Amygdala (tissue), 56 donors: ENCODE data around the gene XYLT1.

Source experiments
- DNase-seq, 56 donors: peaks; one replicate each; lab custom pipeline; 2025; lab: John Stamatoyannopoulos, UW

XYLT1 gene

GRCh38 chr16:17244872-17245551 lies 225.7 kb downstream of the XYLT1 start:
- DNase-seq: no peak

- DNase-seq: peak in 1 of 56 donors; percentile 7
These were observed 229.4 kb downstream of the XYLT1 start for GRCh38 chr16:17241264-17241835.

GRCh38 chr16:17238285-17239028 lies 232.3 kb downstream of the XYLT1 start:
- no peak for DNase-seq

GRCh38 chr16:17237350-17237944 lies 233.3 kb downstream of the XYLT1 start:
- peak in 4 of 56 donors; percentile 1 to 20 (median 10) for DNase-seq

- DNase-seq: peak in 7 of 56 donors; percentile 2 to 22 (median 13)
These were observed 235.5 kb downstream of the XYLT1 start for GRCh38 chr16:17235147-17235815.

- peak in 1 of 56 donors; percentile 6 for DNase-seq
These were observed 237.3 kb downstream of the XYLT1 start for GRCh38 chr16:17233318-17234002.

- no peak for DNase-seq
These were observed 238.3 kb downstream of the XYLT1 start for GRCh38 chr16:17232487-17232886.

- no peak for DNase-seq
These were observed 238.8 kb downstream of the XYLT1 start for GRCh38 chr16:17231972-17232371.

- DNase-seq: no peak
These were observed 239.7 kb downstream of the XYLT1 start for GRCh38 chr16:17230932-17231581.

GRCh38 chr16:17229766-17230165 lies 241.0 kb downstream of the XYLT1 start:
- no peak for DNase-seq

GRCh38 chr16:17229131-17229530 lies 241.6 kb downstream of the XYLT1 start:
- no peak for DNase-seq

- no peak for DNase-seq
These were observed 242.1 kb downstream of the XYLT1 start for GRCh38 chr16:17228708-17229055.

GRCh38 chr16:17228048-17228707 lies 242.6 kb downstream of the XYLT1 start:
- no peak for DNase-seq

- no peak for DNase-seq
These were observed 243.5 kb downstream of the XYLT1 start for GRCh38 chr16:17227278-17227677.

- no peak for DNase-seq
These were observed 245.2 kb downstream of the XYLT1 start for GRCh38 chr16:17225541-17225940.

- DNase-seq: peak in 30 of 56 donors; percentile 5 to 67 (median 21)
These were observed 245.9 kb downstream of the XYLT1 start for GRCh38 chr16:17224879-17225281.

- no peak for DNase-seq
These were observed 246.4 kb downstream of the XYLT1 start for GRCh38 chr16:17224350-17224749.

- DNase-seq: no peak
These were observed 247.2 kb downstream of the XYLT1 start for GRCh38 chr16:17223576-17223975.

GRCh38 chr16:17222871-17223401 lies 247.8 kb downstream of the XYLT1 start:
- DNase-seq: peak in 19 of 56 donors; percentile 4 to 60 (median 18)
